ENCODE data around the gene STAMBP.
A peak's percentile ranks its signal among the peaks of the same experiment; 100 is the strongest.
"Not testable (repeated sequence)": the region's sequence is repeated elsewhere in the genome, so short reads cannot be mapped to it uniquely, and the experiment has no call there.

STAMBP gene

GRCh38 chr2:73888388-73888787, 59.6 kb downstream of the STAMBP start:
- DNase-seq = no peak

GRCh38 chr2:73889206-73889605, 60.4 kb downstream of the STAMBP start:
- DNase-seq = no peak

- DNase-seq = no peak
Observed at GRCh38 chr2:73890301-73891092, 61.7 kb downstream of the STAMBP start.

GRCh38 chr2:73891276-73891901, 62.6 kb downstream of the STAMBP start:
- no peak for DNase-seq

- DNase-seq = peak in 1 of 2 experiments; percentile 3
Observed at GRCh38 chr2:73892631-73893329, 64.0 kb downstream of the STAMBP start, which contains the start of gene ACTG2. ACTG2 (plus strand) TSS chr2:73893008; CDS start chr2:73901312, 8,304 bp downstream.

GRCh38 chr2:73893764-73894474, 65.2 kb downstream of the STAMBP start:
- no peak for DNase-seq

GRCh38 chr2:73894475-73894850, 65.7 kb downstream of the STAMBP start:
- DNase-seq = no peak

GRCh38 chr2:73894877-73895276, 66.1 kb downstream of the STAMBP start:
- DNase-seq = no peak

GRCh38 chr2:73895473-73895872, 66.7 kb downstream of the STAMBP start:
- no peak for DNase-seq

- DNase-seq = no peak
Observed at GRCh38 chr2:73896362-73897239, 67.8 kb downstream of the STAMBP start.

- DNase-seq = no peak
Observed at GRCh38 chr2:73897240-73897583, 68.5 kb downstream of the STAMBP start.

GRCh38 chr2:73897934-73898333, 69.2 kb downstream of the STAMBP start:
- no peak for DNase-seq

- DNase-seq = no peak
Observed at GRCh38 chr2:73899801-73900336, 71.1 kb downstream of the STAMBP start.

- no peak for DNase-seq
Observed at GRCh38 chr2:73901143-73901542, 72.4 kb downstream of the STAMBP start.

GRCh38 chr2:73902284-73902683, 73.5 kb downstream of the STAMBP start:
- no peak for DNase-seq

- no peak for DNase-seq
Observed at GRCh38 chr2:73903313-73903712, 74.6 kb downstream of the STAMBP start.

GRCh38 chr2:73903949-73904613, 75.3 kb downstream of the STAMBP start:
- not testable (repeated sequence) for DNase-seq

GRCh38 chr2:73904952-73905351, 76.2 kb downstream of the STAMBP start:
- no peak for DNase-seq

GRCh38 chr2:73906847-73907505, 78.2 kb downstream of the STAMBP start:
- DNase-seq = no peak

GRCh38 chr2:73907840-73908452, 79.2 kb downstream of the STAMBP start:
- DNase-seq = peak; percentile 81 to 97

Measured in NCI-H2081 (cell line).